ENCODE data around the gene POLE. TPM values are rescaled to one million over a fixed set of nuclear protein-coding genes. Genes with fewer than 3 reads are reported as not detected.

Gene POLE
- total RNA-seq, 1 experiment from 2014 or later = 62.9 TPM

DNA sequence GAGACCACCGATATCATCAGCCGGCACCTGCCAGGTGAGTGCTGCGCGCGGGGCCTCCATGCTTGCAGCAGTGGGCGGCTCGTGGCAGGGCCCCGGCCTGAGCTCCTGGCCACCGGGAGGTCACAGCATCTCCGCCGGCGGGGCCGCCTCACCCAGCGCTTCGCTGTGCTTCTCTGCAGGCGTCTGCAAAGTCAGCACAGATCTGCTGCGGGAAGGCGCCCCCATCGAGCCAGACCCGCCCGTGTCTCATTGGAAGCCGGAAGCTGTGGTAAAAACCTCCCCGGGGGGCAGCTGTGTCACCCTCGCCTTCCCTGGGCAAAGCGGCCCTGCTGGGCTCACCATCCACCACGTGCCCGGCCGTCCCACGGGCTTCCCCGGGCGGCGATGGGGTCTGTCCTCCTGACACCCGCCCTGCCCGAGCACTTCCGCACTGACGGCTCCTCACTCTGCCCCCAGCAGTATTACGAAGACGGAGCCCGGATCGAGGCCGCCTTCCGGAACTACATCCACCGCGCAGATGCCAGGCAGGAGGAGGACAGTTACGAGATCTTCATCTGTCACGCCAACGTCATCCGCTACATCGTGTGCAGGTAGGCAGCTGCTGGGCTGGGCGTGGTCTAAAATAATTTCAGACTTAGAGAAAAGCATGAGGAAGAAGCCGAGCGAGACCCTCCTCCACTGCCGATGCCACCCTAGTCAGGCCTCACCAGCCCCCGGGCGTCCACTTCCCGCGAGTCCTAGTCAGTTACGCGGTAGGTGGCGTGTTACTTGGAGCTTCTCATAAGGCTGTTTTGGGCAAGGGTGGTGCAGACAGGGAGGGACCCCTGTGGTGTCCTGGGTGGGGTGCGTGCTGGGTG lies 30.6 kb upstream of the POLE start:
- Histone ChIP-seq H4K20me1 (ENCODE audit: insufficient read depth) (peaks cover 70% of the 10 kb centered on the region), H3K9me3 (ENCODE audit: insufficient read depth, low read depth) (no peaks in the 10 kb centered on the region), H2AFZ (no peak overlapping the region), H3K4me3 (no peak overlapping the region), H3K27ac (no peak overlapping the region), H3K27me3 (ENCODE audit: insufficient read depth, low read depth) (no peaks in the 10 kb centered on the region), H3K4me1 (replicated peaks; ENCODE audit: insufficient read depth) (peaks cover 2% of the 10 kb centered on the region; the same call in 1 of the 2 replicates), H3K36me3 (ENCODE audit: low read depth) (peaks cover 22% of the 10 kb centered on the region; the same call in 1 of the 2 replicates), H3F3A (ENCODE audit: insufficient read depth, low read depth) (peaks cover 47% of the 10 kb centered on the region), H3K79me2 (ENCODE audit: low read depth) (peaks cover 19% of the 10 kb centered on the region), H3K9me2 (ENCODE audit: insufficient read depth) (no peaks in the 10 kb centered on the region), H3K4me2 (no peak overlapping the region)
- intact Hi-C loops (cut with micrococcal nuclease; ENCODE audit: unreplicated experiment) = no loop called here
- no peak for TF ChIP-seq EZH2 (IDR thresholded peaks at IDR 0.05; ENCODE audit: low read depth)
- TF ChIP-seq, protein P1, sequence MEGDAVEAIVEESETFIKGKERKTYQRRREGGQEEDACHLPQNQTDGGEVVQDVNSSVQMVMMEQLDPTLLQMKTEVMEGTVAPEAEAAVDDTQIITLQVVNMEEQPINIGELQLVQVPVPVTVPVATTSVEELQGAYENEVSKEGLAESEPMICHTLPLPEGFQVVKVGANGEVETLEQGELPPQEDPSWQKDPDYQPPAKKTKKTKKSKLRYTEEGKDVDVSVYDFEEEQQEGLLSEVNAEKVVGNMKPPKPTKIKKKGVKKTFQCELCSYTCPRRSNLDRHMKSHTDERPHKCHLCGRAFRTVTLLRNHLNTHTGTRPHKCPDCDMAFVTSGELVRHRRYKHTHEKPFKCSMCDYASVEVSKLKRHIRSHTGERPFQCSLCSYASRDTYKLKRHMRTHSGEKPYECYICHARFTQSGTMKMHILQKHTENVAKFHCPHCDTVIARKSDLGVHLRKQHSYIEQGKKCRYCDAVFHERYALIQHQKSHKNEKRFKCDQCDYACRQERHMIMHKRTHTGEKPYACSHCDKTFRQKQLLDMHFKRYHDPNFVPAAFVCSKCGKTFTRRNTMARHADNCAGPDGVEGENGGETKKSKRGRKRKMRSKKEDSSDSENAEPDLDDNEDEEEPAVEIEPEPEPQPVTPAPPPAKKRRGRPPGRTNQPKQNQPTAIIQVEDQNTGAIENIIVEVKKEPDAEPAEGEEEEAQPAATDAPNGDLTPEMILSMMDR (conservative IDR thresholded peaks at IDR 0.05) = no peak
- no TSS peak for BruUV-seq (replicated peaks)
- ChIA-PET POLR2A (ENCODE audit: unreplicated experiment) (no interaction called here), CTCF (no interaction called here)
- no peak for DNase-seq

DNA sequence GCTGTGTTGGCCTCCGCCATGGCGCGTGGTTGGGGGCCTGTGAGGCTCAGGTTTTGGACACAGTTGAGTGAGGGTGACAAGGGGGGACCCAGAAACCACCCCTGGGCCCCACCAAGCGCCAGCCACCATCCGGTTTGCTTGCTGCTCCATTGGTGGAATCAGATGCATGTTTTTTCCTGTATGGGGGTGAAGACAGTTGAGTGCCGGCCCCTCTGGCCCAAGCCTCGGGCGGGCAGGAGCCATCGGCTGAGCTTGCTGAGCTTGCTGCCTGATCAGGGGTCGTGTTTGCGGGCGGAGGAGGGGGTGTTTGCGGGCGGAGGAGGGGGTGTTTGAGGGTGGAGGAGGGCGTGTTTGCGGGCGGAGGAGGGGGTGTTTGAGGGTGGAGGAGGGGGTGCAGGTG lies 29.9 kb upstream of the POLE start:
- TF ChIP-seq EZH2 (IDR thresholded peaks at IDR 0.05; ENCODE audit: low read depth) = no peak
- TF ChIP-seq, protein P1 (conservative IDR thresholded peaks at IDR 0.05) = no peak
- intact Hi-C loops (cut with micrococcal nuclease; ENCODE audit: unreplicated experiment) = no loop called here
- H2AFZ ChIP-seq = no peak overlapping the region
- no peaks in the 10 kb centered on the region for H3K9me3 ChIP-seq (ENCODE audit: insufficient read depth, low read depth)
- no TSS peak for BruUV-seq (replicated peaks)
- ChIA-PET CTCF (no interaction called here), POLR2A (ENCODE audit: unreplicated experiment) (no interaction called here)
- peaks cover 40% of the 10 kb centered on the region for H3F3A ChIP-seq (ENCODE audit: insufficient read depth, low read depth)
- no peaks in the 10 kb centered on the region for H3K27me3 ChIP-seq (ENCODE audit: insufficient read depth, low read depth)
- peaks cover 22% of the 10 kb centered on the region; the same call in 1 of the 2 replicates for H3K36me3 ChIP-seq (ENCODE audit: low read depth)
- DNase-seq = no peak
- H3K79me2 ChIP-seq (ENCODE audit: low read depth) = peaks cover 26% of the 10 kb centered on the region
- H3K4me2 ChIP-seq = no peak overlapping the region
- no peak overlapping the region for H3K27ac ChIP-seq
- no peaks in the 10 kb centered on the region for H3K9me2 ChIP-seq (ENCODE audit: insufficient read depth)
- H3K4me3 ChIP-seq = no peak overlapping the region
- peaks cover 9% of the 10 kb centered on the region; the same call in 1 of the 2 replicates for H3K4me1 ChIP-seq (replicated peaks; ENCODE audit: insufficient read depth)
- H4K20me1 ChIP-seq (ENCODE audit: insufficient read depth) = peaks cover 74% of the 10 kb centered on the region

DNA sequence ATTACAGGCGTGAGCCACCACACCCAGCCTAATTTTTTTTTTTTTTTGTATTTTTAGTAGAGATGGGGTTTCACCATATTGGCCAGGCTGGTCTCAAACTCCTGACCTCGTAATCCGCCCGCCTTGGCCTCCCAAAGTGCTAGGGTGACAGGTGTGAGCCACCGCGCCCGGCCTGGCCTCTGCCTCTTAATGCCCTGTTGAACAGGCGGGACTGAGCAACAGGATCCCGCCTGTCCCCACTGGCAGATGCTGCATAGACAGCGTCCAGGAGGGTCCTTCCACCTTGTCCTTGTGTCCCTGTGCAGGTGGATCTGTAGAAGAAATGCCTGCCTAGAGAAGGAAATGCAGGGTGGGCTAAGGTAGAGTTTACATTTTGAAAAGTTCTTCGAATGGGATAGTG lies 29.2 kb upstream of the POLE start:
- H2AFZ ChIP-seq = no peak overlapping the region
- intact Hi-C loops (cut with micrococcal nuclease; ENCODE audit: unreplicated experiment) = no loop called here
- H3K79me2 ChIP-seq (ENCODE audit: low read depth) = peaks cover 33% of the 10 kb centered on the region
- no peak overlapping the region for H3K4me3 ChIP-seq
- no peaks in the 10 kb centered on the region for H3K9me2 ChIP-seq (ENCODE audit: insufficient read depth)
- CTCF ChIA-PET = no interaction called here
- H3F3A ChIP-seq (ENCODE audit: insufficient read depth, low read depth) = peaks cover 34% of the 10 kb centered on the region
- POLR2A ChIA-PET (ENCODE audit: unreplicated experiment) = no interaction called here
- H3K27me3 ChIP-seq (ENCODE audit: insufficient read depth, low read depth) = no peaks in the 10 kb centered on the region
- no TSS peak for BruUV-seq (replicated peaks)
- H3K36me3 ChIP-seq (ENCODE audit: low read depth) = peaks cover 19% of the 10 kb centered on the region; the same call in 1 of the 2 replicates
- DNase-seq = no peak
- TF ChIP-seq, protein P1 (conservative IDR thresholded peaks at IDR 0.05) = no peak
- TF ChIP-seq EZH2 (IDR thresholded peaks at IDR 0.05; ENCODE audit: low read depth) = no peak
- no peak overlapping the region for H3K4me2 ChIP-seq
- no peaks in the 10 kb centered on the region for H3K9me3 ChIP-seq (ENCODE audit: insufficient read depth, low read depth)
- H4K20me1 ChIP-seq (ENCODE audit: insufficient read depth) = peaks cover 70% of the 10 kb centered on the region
- no peak overlapping the region for H3K27ac ChIP-seq
- H3K4me1 ChIP-seq (replicated peaks; ENCODE audit: insufficient read depth) = peaks cover 14% of the 10 kb centered on the region
